ENCODE results near the gene EPSTI1. TPM values are rescaled to one million over a fixed set of nuclear protein-coding genes. Genes with fewer than 3 reads are reported as not detected.
"Not testable (repeated sequence)": the region's sequence is repeated elsewhere in the genome, so short reads cannot be mapped to it uniquely, and the experiment has no call there.

Gene EPSTI1, protein sequence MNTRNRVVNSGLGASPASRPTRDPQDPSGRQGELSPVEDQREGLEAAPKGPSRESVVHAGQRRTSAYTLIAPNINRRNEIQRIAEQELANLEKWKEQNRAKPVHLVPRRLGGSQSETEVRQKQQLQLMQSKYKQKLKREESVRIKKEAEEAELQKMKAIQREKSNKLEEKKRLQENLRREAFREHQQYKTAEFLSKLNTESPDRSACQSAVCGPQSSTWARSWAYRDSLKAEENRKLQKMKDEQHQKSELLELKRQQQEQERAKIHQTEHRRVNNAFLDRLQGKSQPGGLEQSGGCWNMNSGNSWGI
- total RNA-seq (10 to 100 TPM in 2 of 9 donors, 1 to 10 TPM in 7; 1.9 to 36.1 (median 5.5) TPM), polyA plus RNA-seq (1 to 10 TPM; 1.3 to 2.3 TPM)
- long read RNA-seq, donor 1, partial matches to known transcripts: 0 of 2 reads
- long read RNA-seq, donor 1, other reads (novel, unspliced or antisense): 1 of 2 reads
- long read RNA-seq, donor 2, transcript EPSTI1-201 (11 exons, 3,114 nt): major isoform, 16 of 22 reads
- long read RNA-seq, donor 2, partial matches to known transcripts: 1 of 22 reads
- long read RNA-seq, donor 2, other reads (novel, unspliced or antisense): 1 of 22 reads
- long read RNA-seq, donor 3, partial matches to known transcripts: 1 of 3 reads
- long read RNA-seq, donor 3, other reads (novel, unspliced or antisense): 0 of 3 reads

DNA sequence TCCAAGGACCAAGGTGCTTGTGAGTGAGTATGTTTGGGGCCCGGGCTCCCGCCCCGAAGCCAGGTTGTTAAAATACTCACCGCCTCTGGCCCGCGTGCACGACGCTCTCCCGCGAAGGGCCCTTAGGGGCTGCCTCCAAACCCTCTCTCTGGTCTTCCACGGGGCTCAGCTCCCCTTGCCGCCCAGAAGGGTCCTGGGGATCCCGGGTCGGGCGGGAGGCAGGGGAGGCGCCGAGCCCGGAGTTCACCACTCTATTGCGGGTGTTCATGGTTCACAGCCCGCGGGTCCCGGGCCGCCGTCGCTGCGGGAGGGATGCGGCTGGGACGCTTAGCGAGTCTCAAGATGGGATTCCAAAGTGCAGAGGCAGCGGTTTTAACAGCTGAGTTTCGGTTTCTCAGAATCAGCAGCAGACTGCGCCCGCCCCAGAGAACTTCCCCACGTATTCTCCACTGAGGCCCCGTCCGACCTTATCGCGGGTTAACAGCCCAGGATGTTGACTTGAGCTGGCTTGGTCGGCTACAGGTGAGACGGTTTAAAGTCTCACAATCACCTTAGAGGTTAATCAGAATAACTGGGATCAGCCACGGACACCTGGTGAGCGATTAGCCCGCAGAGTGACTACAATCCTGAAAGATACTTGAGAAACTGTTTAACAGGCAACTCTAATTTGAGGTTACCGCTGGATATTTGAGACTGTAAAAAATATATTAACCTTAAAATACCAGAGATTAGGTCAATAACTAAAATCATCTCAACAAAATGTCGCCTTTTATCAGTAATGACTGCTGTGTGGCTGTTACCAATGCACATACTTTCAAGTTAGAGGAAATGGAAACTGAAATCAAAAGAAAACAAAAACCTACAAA, at the start of gene EPSTI1:
Gene EPSTI1, minus strand, starts transcription at position 344 of the 866 bp plus-strand sequence. Its CDS starts 76 bp downstream, at position 268.
- DNase-seq (peak; percentile 66 to 83 (median 75)), ATAC-seq (peak; percentile 76 to 93 (median 88))
- TF ChIP-seq POLR2A (IDR thresholded peaks at IDR 0.05): no peak
- TF ChIP-seq, protein P1, sequence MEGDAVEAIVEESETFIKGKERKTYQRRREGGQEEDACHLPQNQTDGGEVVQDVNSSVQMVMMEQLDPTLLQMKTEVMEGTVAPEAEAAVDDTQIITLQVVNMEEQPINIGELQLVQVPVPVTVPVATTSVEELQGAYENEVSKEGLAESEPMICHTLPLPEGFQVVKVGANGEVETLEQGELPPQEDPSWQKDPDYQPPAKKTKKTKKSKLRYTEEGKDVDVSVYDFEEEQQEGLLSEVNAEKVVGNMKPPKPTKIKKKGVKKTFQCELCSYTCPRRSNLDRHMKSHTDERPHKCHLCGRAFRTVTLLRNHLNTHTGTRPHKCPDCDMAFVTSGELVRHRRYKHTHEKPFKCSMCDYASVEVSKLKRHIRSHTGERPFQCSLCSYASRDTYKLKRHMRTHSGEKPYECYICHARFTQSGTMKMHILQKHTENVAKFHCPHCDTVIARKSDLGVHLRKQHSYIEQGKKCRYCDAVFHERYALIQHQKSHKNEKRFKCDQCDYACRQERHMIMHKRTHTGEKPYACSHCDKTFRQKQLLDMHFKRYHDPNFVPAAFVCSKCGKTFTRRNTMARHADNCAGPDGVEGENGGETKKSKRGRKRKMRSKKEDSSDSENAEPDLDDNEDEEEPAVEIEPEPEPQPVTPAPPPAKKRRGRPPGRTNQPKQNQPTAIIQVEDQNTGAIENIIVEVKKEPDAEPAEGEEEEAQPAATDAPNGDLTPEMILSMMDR (IDR thresholded peaks at IDR 0.05): no peak
- Histone ChIP-seq H3K4me1 (peaks cover 4 to 45% (median 13%) of the 10 kb centered on the region in 12 donors), H3K9me3 (no peaks in the 10 kb centered on the region), H3K27me3 (no peaks in the 10 kb centered on the region), H3K4me3 (peak within 1 kb of the TSS; percentile 50 to 93 (median 80)), H3K27ac (peak within 1 kb of the TSS; percentile 76 to 97 (median 88)), H3K36me3 (peaks cover 0 to 4% (median 0%) of the 10 kb centered on the region in 9 donors)
- WGBS, 4 donors: 4 to 16% (median 7%) methylated on average over 15 to 45 of the region's 45 CpGs
- intact Hi-C loops (cut with DNase I): loop anchor here in 1 of 10 donors (5.0 kb wide), 1 partner anchor 65 kb away; no protein-coding TSS in a partner anchor

DNA sequence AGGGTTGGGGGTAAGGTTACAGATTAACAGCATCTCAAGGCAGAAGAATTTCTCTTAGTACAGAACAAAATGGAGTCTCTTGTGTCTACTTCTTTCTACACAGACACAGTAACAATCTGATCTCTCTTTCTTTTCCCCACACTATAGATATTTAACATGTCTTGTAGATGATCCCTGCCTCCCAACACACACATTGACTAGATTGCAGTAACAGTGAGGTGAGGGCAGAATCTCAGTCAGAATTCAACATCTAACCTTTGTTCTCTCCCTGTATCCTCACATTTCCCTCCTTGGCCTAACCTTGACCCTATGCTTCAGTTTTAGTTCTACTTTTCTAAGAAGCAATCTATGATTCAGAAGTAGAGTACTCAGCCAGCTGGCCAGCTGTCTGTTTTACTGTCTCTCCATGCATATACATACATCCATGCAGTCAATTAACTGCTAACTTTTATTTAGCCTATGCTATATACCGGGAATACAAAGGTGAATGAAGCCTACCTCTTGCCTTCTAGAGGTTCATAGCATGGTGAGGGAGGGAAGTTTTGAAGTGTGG, 49.4 kb upstream of the EPSTI1 start:
- Histone ChIP-seq H3K4me1 (peaks cover 0 to 61% (median 19%) of the 10 kb centered on the region in 12 donors), H3K27ac (no peak overlapping the region), H3K36me3 (no peaks in the 10 kb centered on the region), H3K4me3 (no peak overlapping the region), H3K27me3 (no peaks in the 10 kb centered on the region), H3K9me3 (no peaks in the 10 kb centered on the region)
- 93 to 100% (median 95%) methylated on average over 1 of the region's 1 CpG for WGBS, 4 donors
- no peak for ATAC-seq
- TF ChIP-seq POLR2A (IDR thresholded peaks at IDR 0.05): no peak
- TF ChIP-seq, protein P1 (IDR thresholded peaks at IDR 0.05): no peak
- no peak for DNase-seq
- intact Hi-C loops (cut with DNase I): no loop called here

DNA sequence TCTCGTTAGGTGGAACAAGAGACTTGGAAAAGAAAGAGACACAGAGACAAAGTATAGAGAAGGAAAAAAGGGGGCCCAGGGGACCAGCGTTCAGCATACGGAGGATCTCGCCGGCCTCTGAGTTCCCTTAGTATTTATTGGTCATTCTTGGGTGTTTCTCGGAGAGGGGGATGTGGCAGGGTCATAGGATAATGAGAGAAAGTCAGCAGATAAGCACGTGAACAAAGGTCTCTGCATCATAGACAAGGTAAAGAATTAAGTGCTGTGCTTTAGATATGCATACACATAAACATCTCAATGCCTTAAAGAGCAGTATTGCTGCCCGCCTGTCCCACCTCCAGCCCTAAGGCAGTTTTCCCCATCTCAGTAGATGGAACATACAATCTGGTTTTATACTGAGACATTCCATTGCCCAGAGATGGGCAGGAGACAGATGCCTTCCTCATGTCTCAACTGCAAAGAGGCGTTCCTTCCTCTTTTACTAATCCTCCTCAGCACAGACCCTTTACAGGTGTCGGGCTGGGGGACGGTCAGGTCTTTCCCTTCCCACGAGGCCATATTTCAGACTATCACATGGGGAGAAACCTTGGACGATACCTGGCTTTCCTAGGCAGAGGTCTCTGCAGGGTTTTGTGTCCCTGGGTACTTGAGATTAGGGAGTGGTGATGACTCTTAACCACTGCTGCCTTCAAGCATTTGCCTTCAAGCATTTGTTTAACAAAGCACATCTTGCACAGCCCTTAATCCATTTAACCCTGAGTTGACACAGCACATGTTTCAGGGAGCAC, 48.7 kb upstream of the EPSTI1 start:
- H3K27ac ChIP-seq; intact Hi-C loops (cut with DNase I); H3K4me3 ChIP-seq; H3K27me3 ChIP-seq; H3K9me3 ChIP-seq; DNase-seq; H3K36me3 ChIP-seq; ATAC-seq: not testable (repeated sequence)
- peaks cover 0 to 67% (median 24%) of the 10 kb centered on the region in 12 donors for H3K4me1 ChIP-seq
- WGBS, 4 donors: 87 to 92% (median 90%) methylated on average over 13 of the region's 13 CpGs

DNA sequence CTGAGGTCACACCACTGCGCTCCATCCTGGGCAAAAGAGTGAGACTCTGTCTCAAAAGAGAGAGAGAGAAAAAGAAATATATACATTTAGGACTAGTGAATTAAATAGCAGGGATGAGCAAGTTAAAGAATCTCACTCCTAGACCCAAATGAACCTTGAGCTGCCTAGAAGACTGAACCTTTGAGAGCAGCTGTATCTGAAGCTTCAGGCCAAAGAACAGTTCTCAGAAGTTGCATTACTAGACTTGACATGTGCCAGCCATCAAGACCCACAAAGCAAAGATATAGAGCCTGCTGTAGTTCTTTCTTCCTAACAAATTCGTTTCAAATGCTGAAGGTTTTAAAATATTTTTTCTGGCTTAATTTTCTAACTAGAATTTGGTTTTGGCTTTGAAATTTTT, 47.9 kb upstream of the EPSTI1 start:
- Histone ChIP-seq H3K4me1 (peaks cover 0 to 66% (median 28%) of the 10 kb centered on the region in 12 donors), H3K36me3 (no peaks in the 10 kb centered on the region), H3K27me3 (no peaks in the 10 kb centered on the region), H3K4me3 (no peak overlapping the region), H3K27ac (no peak overlapping the region), H3K9me3 (no peaks in the 10 kb centered on the region)
- TF ChIP-seq POLR2A (IDR thresholded peaks at IDR 0.05): no peak
- TF ChIP-seq, protein P1 (IDR thresholded peaks at IDR 0.05): no peak
- intact Hi-C loops (cut with DNase I): no loop called here
- WGBS, 4 donors: 97 to 100% (median 98%) methylated on average over 2 of the region's 2 CpGs
- DNase-seq (no peak), ATAC-seq (no peak)
